Gastroesophageal sphincter (tissue), 4 donors: Measurements from ENCODE around the gene LMOD1. TPM values are rescaled to one million over a fixed set of nuclear protein-coding genes. Genes with fewer than 3 reads are reported as not detected.

Source experiments
- ATAC-seq: fragments of 150-250 bp; one replicate; pipeline ENCODE4 v1.9.1; 2016; ENCODE audit warnings: mild to moderate bottlenecking, moderate library complexity
- H3K27ac ChIP-seq, 4 donors: fragments of 200-600 bp; sonication (generic) in 3 of 4; 1 replicate in 3 of 4; 2 replicates in 1 of 4; pipeline ENCODE4 v1.5.1; 2016 to 2019
- H3K27me3 ChIP-seq: fragments of 200-600 bp; sonication (generic); one replicate; pipeline ENCODE4 v1.5.1; 2019
- H3K36me3 ChIP-seq, 2 donors: fragments of 200-600 bp; sonication (generic); one replicate each; pipeline ENCODE4 v1.5.1; 2019; ENCODE audit warnings: control low read depth in 1 of 2
- H3K4me1 ChIP-seq, 3 donors: fragments of 200-600 bp; sonication (generic); 1 replicate in 2 of 3; 2 replicates in 1 of 3; pipeline ENCODE4 v1.5.1; 2016 to 2019; ENCODE audit warnings: control low read depth in 2 of 3
- H3K4me3 ChIP-seq, 2 donors: fragments of 200-600 bp; sonication (generic); one replicate each; pipeline ENCODE4 v1.5.1; 2019; ENCODE audit warnings: mild to moderate bottlenecking in 1 of 2, moderate library complexity in 1 of 2
- H3K9me3 ChIP-seq, 3 donors: fragments of 200-600 bp; sonication (generic); one replicate each; pipeline ENCODE4 v1.5.1; 2017 to 2019; ENCODE audit warnings: control low read depth in 2 of 3
- EP300 ChIP-seq: sonication (generic); formaldehyde crosslinking; IDR thresholded peaks from one replicate; pipeline ENCODE4 v1.6.1; 2017; ENCODE audit warnings: antibody characterized with exemption, mild to moderate bottlenecking
- POLR2A ChIP-seq, 2 donors: fragments of 450-650 bp; IDR thresholded peaks; one replicate each; pipeline ENCODE4 v1.6.1; 2017; ENCODE audit warnings: antibody characterized with exemption in 2 of 2, mild to moderate bottlenecking in 2 of 2, moderate library complexity in 1 of 2
- POLR2AphosphoS5 ChIP-seq: sonication (generic); formaldehyde crosslinking; IDR thresholded peaks from one replicate; pipeline ENCODE4 v1.6.1; 2017; ENCODE audit warnings: antibody characterized with exemption
- whole genome bisulfite sequencing, 2 donors: methylation state at CpG; one replicate each; pipeline ENCODE4 v1.1.5; 2018; ENCODE audit warnings: low coverage in 1 of 2; 5-methylcytosine and 5-hydroxymethylcytosine counted together
- total RNA-seq, 4 donors: library from RNA; depleted of rRNA; stranded (reverse); fragments of >200 nt; gene quantifications; one replicate each; pipeline ENCODE4 v1.1.0, GENCODE V29; 2016
- TF ChIP-seq, protein P1 (sequence below), 4 experiments: fragments of 200-600 bp in 2 of 4; fragments of 450-650 bp in 2 of 4; sonication (generic) in 1 of 4; IDR thresholded peaks; one replicate each; pipeline ENCODE4 v1.5.1; 2017 to 2019; ENCODE audit warnings: antibody characterized with exemption in 4 of 4, mild to moderate bottlenecking in 2 of 4, moderate library complexity in 2 of 4

LMOD1 gene
- total RNA-seq, 4 donors from 2014 or later, result 1,267 to 1,570 (median 1,475) TPM

DNA sequence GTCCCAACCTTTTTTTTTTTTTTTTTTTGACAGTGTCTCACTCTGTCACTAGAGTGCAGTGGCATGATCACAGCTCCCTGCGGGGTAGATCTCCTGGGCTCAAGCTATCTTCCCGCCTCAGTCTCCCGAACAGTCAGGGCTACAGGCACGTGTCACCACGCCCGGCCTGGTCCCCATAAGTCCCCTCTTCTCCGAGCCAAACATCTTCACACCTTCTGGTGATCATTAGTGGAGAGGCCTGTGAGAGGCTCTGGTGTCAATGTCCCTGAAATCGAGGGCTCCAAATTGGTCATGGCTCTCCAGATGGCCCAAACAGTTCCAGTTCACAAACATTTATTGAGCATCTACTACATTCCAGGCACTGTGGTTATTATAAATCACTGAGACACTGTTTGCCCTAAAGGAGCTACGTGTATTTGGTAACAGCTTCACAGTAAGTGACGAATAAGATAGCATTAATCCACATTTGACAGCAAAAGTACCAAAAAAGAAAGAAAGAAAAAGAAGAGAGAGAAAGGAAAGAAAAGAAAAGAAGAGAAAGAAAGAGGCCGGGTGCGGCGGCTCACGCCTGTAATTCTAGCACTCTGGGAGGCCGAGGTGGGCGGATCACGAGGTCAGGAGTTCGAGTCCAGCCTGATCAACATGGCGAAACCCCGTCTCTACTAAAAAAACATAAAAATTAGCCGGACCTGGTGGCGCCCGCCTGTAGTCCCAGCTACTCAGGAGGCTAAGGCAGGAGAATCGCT is 8.1 kb upstream of the LMOD1 start:
- ATAC-seq, result no peak
- H3K27ac ChIP-seq, result peak overlapping the region; percentile 73 to 89 (median 88)
- peaks cover 0 to 24% of the 10 kb centered on the region in 2 donors for H3K36me3 ChIP-seq
- H3K9me3 ChIP-seq, result no peaks in the 10 kb centered on the region
- TF ChIP-seq, protein P1, sequence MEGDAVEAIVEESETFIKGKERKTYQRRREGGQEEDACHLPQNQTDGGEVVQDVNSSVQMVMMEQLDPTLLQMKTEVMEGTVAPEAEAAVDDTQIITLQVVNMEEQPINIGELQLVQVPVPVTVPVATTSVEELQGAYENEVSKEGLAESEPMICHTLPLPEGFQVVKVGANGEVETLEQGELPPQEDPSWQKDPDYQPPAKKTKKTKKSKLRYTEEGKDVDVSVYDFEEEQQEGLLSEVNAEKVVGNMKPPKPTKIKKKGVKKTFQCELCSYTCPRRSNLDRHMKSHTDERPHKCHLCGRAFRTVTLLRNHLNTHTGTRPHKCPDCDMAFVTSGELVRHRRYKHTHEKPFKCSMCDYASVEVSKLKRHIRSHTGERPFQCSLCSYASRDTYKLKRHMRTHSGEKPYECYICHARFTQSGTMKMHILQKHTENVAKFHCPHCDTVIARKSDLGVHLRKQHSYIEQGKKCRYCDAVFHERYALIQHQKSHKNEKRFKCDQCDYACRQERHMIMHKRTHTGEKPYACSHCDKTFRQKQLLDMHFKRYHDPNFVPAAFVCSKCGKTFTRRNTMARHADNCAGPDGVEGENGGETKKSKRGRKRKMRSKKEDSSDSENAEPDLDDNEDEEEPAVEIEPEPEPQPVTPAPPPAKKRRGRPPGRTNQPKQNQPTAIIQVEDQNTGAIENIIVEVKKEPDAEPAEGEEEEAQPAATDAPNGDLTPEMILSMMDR (IDR thresholded peaks at IDR 0.05), result peak in 1 of 4 experiments; percentile 1
- no peak for TF ChIP-seq POLR2A (IDR thresholded peaks at IDR 0.05)
- 30 to 54% methylated on average over 14 to 16 of the region's 24 CpGs for WGBS, 2 donors
- peaks cover 3 to 30% (median 6%) of the 10 kb centered on the region in 3 donors for H3K4me1 ChIP-seq
- peak overlapping the region; percentile 50 to 86 for H3K4me3 ChIP-seq
- H3K27me3 ChIP-seq, result no peaks in the 10 kb centered on the region

DNA sequence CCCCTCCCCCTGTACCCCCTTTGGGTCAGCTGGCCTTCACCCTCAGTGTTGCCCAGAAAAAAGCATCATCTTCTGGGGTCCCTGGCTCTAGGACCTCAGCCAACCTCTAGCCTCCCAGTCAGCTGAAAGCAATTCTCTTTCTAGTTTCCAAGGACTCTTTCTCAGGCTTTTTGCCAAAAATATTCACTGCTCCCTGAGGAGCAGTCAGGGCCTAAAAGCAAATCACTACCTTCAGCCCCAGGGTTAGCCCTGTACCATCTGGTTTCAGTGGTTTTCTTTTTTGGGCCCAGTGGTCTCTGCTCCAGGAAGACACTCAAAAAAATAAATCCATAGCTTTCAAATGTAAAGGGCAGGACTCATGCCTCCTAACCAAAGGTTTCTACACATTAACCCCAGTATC is 3.1 kb upstream of the LMOD1 start:
- Histone ChIP-seq H3K27ac (peak overlapping the region in 3 of 4 donors; percentile 25 to 62 (median 40)), H3K4me3 (no peak overlapping the region), H3K27me3 (no peaks in the 10 kb centered on the region), H3K9me3 (no peaks in the 10 kb centered on the region), H3K4me1 (peaks cover 0 to 23% (median 0%) of the 10 kb centered on the region in 3 donors), H3K36me3 (no peaks in the 10 kb centered on the region)
- TF ChIP-seq POLR2A (IDR thresholded peaks at IDR 0.05), result no peak
- TF ChIP-seq POLR2AphosphoS5, result no peak
- no peak for TF ChIP-seq EP300
- TF ChIP-seq, protein P1 (IDR thresholded peaks at IDR 0.05), result no peak
- no peak for ATAC-seq

DNA sequence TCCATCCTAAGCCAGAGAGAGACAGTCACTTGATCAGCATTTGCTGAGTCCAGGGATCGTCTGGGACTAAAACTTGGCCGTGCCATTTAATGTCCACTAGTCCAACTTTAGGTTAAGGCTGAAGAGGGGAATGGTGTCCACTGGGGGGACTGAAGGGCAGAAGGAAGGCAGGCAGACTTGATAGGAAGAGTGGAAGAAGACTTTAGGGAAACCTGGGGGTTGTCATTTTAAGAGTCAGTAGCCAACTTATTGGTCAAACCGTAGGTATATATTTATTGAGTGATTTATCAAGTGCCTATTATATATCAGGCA is 1.3 kb upstream of the LMOD1 start:
- Histone ChIP-seq H3K9me3 (no peaks in the 10 kb centered on the region), H3K4me1 (peaks cover 0 to 19% (median 0%) of the 10 kb centered on the region in 3 donors), H3K4me3 (peak overlapping the region in 1 of 2 donors; percentile 67), H3K27me3 (no peaks in the 10 kb centered on the region), H3K27ac (peak overlapping the region; percentile 92 to 100 (median 95)), H3K36me3 (peaks cover 0 to 13% of the 10 kb centered on the region in 2 donors)
- TF ChIP-seq, protein P1 (IDR thresholded peaks at IDR 0.05), result peak in 2 of 4 experiments; percentile 37 to 40
- TF ChIP-seq POLR2A (IDR thresholded peaks at IDR 0.05) (no peak), POLR2AphosphoS5 (no peak), EP300 (no peak)
- WGBS, 2 donors, result 30 to 80% methylated on average over 1 to 2 of the region's 3 CpGs
- no peak for ATAC-seq

DNA sequence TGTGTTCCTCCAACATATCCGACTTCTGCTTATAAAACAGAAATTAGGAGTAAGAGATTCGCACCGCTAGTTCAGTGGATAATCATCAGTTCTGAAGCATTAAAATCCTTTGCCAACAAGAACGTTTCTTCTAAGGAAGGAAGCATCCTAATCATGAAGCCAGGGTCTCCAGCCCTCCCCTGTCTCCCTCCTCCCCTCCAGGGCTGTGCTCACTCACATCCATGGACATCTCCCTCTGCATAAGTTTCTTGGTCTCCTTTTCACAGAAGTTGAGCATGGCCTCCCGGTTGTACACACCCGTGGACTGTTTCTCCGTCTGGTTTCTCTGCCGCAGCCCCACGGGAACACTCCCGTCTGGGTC is 505 bp downstream of the LMOD1 start:
- ATAC-seq, result no peak
- WGBS, 2 donors, result 13% methylated on average over 4 to 10 of the region's 10 CpGs
- H3K27ac ChIP-seq, result peak overlapping the region; percentile 92 to 99 (median 95)
- H3K27me3 ChIP-seq, result no peaks in the 10 kb centered on the region
- H3K4me3 ChIP-seq, result peak overlapping the region; percentile 67 to 98
- H3K4me1 ChIP-seq, result peaks cover 0 to 28% (median 0%) of the 10 kb centered on the region in 3 donors
- H3K36me3 ChIP-seq, result peaks cover 0 to 26% of the 10 kb centered on the region in 2 donors
- no peaks in the 10 kb centered on the region for H3K9me3 ChIP-seq
- TF ChIP-seq POLR2A (IDR thresholded peaks at IDR 0.05) (no peak), POLR2AphosphoS5 (no peak), EP300 (no peak)
- TF ChIP-seq, protein P1 (IDR thresholded peaks at IDR 0.05), result no peak

DNA sequence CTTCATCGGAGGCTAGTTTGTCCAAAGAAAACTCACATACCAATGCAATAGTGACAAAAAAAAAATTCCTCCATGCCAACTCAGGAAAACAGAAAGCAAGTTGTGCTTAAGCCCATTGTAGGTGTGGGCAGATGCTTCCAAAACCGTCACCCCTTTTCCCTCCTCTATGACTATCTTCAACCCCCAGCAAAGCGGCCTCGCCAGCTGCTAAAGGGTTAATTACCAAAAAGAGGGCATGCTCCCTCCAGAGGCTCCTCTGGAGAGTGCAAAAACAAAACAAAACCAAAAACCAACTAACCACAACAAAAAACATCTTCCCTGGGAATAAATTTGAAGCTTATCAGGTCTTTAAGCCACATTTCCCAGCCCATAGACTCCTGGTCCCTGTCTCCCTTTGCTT is 1.2 kb downstream of the LMOD1 start:
- WGBS, 2 donors, result 21 to 67% methylated on average over 1 to 4 of the region's 4 CpGs
- TF ChIP-seq, protein P1 (IDR thresholded peaks at IDR 0.05), result peak; percentile 25 to 71 (median 56)
- TF ChIP-seq EP300, result no peak
- peak; percentile 19 to 21 for TF ChIP-seq POLR2A (IDR thresholded peaks at IDR 0.05)
- TF ChIP-seq POLR2AphosphoS5, result peak; percentile 47
- ATAC-seq, result no peak
- H3K4me3 ChIP-seq, result peak overlapping the region; percentile 67 to 98
- peak overlapping the region; percentile 92 to 99 (median 95) for H3K27ac ChIP-seq
- no peaks in the 10 kb centered on the region for H3K9me3 ChIP-seq
- peaks cover 0 to 34% (median 0%) of the 10 kb centered on the region in 3 donors for H3K4me1 ChIP-seq
- H3K27me3 ChIP-seq, result no peaks in the 10 kb centered on the region
- H3K36me3 ChIP-seq, result peaks cover 0 to 26% of the 10 kb centered on the region in 2 donors
